ENCODE measurements around the gene EFEMP2.

EFEMP2 gene

DNA sequence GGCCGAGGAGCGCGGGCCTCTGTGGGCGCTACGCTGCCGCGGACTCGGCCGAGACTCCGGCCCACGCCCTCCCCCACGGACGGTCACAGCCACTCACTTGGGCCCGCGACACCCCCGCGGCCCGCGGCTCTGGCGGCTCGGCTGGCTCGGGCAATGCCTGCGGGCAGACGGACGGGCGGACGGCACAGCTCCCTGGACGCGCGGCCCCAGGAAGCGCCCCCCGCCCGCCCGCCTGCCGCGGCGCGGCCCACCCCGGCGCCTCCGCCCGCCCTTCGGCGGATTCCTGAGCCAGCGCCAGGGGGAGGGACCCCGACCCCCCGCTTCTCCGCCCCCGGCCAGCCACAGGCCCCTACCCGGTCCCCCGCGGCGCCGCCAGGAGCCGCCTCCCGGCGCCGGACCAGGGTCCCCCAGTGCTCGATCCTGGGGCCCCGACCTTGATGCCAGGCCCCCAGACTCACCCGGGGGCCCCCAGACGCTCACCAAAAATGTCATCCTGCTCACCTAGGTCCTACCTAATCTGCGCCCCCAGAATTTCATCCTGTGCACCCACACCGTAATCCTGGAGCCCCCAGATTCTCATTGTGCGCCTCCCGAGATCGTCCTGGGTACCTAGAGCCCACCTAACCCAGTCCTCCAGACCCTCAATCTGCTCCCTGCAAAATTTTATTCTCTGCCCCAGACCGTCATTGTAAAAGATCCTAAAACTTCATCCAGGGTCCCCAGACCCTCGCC is at the start of gene EFEMP2:
Gene EFEMP2, minus strand, starts transcription at position 215 of the 732 bp plus-strand sequence. CDS start 446 bp downstream, outside the sequence.
- DNase-seq (ENCODE audit: low read depth): no peak
- TF ChIP-seq, protein P1, sequence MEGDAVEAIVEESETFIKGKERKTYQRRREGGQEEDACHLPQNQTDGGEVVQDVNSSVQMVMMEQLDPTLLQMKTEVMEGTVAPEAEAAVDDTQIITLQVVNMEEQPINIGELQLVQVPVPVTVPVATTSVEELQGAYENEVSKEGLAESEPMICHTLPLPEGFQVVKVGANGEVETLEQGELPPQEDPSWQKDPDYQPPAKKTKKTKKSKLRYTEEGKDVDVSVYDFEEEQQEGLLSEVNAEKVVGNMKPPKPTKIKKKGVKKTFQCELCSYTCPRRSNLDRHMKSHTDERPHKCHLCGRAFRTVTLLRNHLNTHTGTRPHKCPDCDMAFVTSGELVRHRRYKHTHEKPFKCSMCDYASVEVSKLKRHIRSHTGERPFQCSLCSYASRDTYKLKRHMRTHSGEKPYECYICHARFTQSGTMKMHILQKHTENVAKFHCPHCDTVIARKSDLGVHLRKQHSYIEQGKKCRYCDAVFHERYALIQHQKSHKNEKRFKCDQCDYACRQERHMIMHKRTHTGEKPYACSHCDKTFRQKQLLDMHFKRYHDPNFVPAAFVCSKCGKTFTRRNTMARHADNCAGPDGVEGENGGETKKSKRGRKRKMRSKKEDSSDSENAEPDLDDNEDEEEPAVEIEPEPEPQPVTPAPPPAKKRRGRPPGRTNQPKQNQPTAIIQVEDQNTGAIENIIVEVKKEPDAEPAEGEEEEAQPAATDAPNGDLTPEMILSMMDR (conservative IDR thresholded peaks at IDR 0.05; ENCODE audit: low read depth, low read length): no peak
- peak within 1 kb of the TSS; percentile 75 for H3K4me3 ChIP-seq (ENCODE audit: low read length)

DNA sequence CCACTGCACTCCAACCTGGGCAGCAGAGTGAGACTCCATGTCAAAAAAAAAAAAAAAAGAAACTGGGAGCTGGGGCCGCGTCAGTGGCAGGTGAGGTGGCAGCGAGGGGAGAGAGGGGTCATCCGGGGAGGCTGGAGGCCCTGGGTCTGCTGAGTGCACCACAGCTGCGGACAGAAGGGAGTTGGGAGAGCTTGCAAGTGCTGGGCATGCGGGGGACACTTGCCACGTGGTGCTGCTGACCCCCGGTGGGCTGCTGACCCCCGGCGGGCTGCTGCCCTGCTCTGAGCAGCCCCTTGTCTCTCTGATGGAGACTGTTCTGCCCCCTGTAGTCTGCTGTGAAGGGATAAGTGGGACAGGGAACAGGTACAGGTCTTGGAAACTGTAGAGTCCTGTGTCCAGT is 49.3 kb upstream of the EFEMP2 start:
- DNase-seq (ENCODE audit: low read depth): no peak
- H3K4me3 ChIP-seq (ENCODE audit: low read length): no peak overlapping the region
- TF ChIP-seq, protein P1 (conservative IDR thresholded peaks at IDR 0.05; ENCODE audit: low read depth, low read length): no peak

DNA sequence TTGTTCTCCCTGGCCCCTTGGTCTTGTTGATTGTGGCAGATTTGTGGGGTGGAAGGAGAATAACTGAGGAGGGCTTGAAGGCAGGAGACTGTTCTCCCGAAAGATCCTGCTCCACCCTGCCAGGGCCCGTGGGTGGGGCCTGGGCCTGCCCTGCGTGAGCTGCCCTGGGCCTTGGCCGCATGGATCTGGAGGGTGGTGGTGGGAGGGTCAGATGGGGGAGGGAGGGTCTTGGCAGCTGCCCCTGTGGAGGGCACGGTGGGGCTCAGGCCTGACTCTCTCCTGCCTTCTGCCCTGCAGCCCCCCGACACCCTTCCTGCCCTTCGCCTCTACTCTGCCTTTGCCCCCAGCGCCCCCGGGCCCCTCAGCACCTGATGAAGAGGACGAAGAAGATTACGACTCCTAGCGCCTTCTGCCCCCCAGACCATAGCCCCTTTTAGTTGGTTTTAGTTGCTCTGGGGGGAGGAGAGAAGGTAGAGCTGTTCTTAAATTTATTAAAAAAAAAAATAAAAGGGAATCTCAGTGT is 48.5 kb upstream of the EFEMP2 start:
- H3K4me3 ChIP-seq (ENCODE audit: low read length): no peak overlapping the region
- DNase-seq (ENCODE audit: low read depth): no peak
- TF ChIP-seq, protein P1 (conservative IDR thresholded peaks at IDR 0.05; ENCODE audit: low read depth, low read length): no peak

DNA sequence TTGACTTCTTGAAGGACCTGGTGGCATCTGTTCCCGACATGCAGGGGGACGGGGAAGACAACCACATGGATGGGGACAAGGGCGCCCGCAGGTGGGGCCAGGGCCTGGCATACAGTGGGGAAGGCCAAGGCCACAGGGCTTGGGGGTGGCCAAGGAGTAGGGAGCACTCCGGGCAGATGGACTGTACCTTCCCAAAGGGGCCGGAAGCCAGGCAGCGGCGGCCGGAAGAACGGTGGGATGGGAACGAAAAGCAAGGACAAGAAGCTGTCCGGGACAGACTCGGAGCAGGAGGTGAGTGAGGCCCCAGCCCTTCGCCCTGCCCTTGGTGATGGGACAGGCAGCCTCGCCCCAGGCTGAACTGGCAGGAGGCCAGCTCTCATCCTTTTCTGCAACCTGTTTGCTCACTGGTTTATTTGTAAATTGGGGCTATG is 47.8 kb upstream of the EFEMP2 start:
- TF ChIP-seq, protein P1 (conservative IDR thresholded peaks at IDR 0.05; ENCODE audit: low read depth, low read length): no peak
- no peak for DNase-seq (ENCODE audit: low read depth)

DNA sequence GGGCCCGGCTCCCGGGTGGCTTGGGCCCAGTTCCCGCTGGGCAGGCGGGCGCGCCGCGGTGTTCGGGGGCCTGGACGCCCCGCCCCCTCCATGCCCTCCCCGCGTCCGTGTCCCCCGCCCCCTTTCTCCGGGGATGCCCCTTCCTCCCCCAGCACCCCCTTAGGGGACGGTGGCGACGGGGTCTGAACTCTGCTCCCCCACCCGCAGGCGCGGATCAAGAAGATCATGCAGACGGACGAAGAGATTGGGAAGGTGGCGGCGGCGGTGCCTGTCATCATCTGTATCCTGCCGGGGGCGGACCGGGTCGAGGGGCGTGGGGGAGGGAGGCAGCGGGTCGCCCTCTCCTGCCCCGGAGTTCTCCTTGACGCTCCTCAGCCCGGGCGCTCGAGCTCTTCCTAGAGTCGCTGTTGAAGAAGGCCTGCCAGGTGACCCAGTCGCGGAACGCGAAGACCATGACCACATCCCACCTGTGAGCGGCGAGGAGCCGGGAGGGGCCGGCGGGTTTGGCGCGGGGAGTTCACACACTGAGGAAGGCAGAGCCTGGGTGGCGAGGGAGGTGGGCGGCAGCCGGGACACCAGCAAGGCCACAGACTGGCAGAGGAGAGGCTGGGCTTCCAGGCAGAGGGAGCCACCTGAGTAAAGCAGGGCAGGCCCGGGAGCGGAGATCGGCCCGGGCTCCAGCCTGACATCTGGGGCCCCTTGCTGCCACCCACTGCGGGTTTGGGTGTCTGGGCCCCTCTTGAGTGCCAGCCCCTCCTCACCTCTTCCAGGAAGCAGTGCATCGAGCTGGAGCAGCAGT is 47.2 kb upstream of the EFEMP2 start:
- DNase-seq (ENCODE audit: low read depth): no peak
- TF ChIP-seq, protein P1 (conservative IDR thresholded peaks at IDR 0.05; ENCODE audit: low read depth, low read length): no peak
- peak overlapping the region; percentile 76 for H3K4me3 ChIP-seq (ENCODE audit: low read length)

More for the DNA sequence above, 47.8 kb upstream of the EFEMP2 start:
- peak overlapping the region; percentile 76 for H3K4me3 ChIP-seq (ENCODE audit: low read length)

DNA sequence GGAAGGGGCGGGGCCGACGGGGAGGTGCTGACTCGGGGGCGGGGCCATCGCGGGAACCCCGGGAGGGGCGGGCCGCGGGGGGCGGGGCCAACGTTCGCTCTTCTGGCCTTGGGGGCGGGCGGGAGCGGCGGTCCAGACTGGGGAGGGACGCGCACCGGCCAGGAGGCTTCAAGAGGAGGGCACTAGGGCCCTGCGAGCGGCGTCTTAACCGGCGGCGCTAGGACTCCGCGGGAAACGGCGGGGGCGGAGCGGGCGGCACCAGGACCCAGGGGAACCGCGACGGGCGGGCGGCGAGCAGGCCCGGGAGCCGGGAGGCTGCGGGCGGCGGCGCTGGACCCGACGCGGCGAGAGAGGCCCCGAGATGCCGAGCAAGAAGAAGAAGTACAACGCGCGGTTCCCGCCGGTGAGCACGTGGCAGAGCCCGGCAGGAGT is 46.6 kb upstream of the EFEMP2 start, which contains the start of gene DRAP1:
Gene DRAP1, plus strand, starts transcription at position 286 of the 432 bp plus-strand sequence. Its CDS starts 76 bp downstream, at position 362.
- H3K4me3 ChIP-seq (ENCODE audit: low read length): peak within 1 kb of the TSS; percentile 84
- TF ChIP-seq, protein P1 (conservative IDR thresholded peaks at IDR 0.05; ENCODE audit: low read depth, low read length): no peak
- DNase-seq (ENCODE audit: low read depth): peak; percentile 91

Data from retinal pigment epithelial cell (primary cell).